Thyroid gland (tissue), 4 donors: ENCODE measurements around the gene ACADM.
"Not testable (repeated sequence)": the region's sequence is repeated elsewhere in the genome, so short reads cannot be mapped to it uniquely, and the experiment has no call there.

ENCODE experiments used
- CTCF ChIP-seq, 6 experiments: fragments of 200-600 bp in 3 of 6; fragments of 450-650 bp in 3 of 6; sonication (generic) in 3 of 6; IDR thresholded peaks; one replicate each; pipeline ENCODE4 v1.5.1; 2016 to 2019; ENCODE audit warnings: antibody characterized with exemption in 6 of 6, mild to moderate bottlenecking in 2 of 6, inconsistent platforms in 1 of 6, moderate library complexity in 1 of 6
- POLR2A ChIP-seq, 2 donors: fragments of 450-650 bp; IDR thresholded peaks; one replicate each; pipeline ENCODE4 v1.6.1; 2017; ENCODE audit warnings: antibody characterized with exemption in 2 of 2, mild to moderate bottlenecking in 2 of 2, moderate library complexity in 1 of 2

- not testable (repeated sequence) for TF ChIP-seq CTCF, POLR2A (IDR thresholded peaks at IDR 0.05)
Measured at GRCh38 chr1:75758543-75758942, 34.0 kb downstream of the ACADM start.
